Adipose tissue (tissue), 3 donors: Measurements from ENCODE around the gene CRYBB3. TPM values are rescaled to one million over a fixed set of nuclear protein-coding genes. Genes with fewer than 3 reads are reported as not detected.

ENCODE experiments used
- H3K27ac ChIP-seq: one replicate; pipeline ENCODE4 v1.5.1; 2013; ENCODE audit warnings: low read depth, low read length
- WGBS, 3 donors: extraction: QIAGEN DNeasy Blood & Tissue Kit; methylation state at CpG; one replicate each; pipeline ENCODE4 v1.1.7; 2013; 5-methylcytosine and 5-hydroxymethylcytosine counted together
- polyA plus RNA-seq, 3 donors: library from polyadenylated mRNA; stranded (reverse); fragments of 200-250 nt; gene quantifications; one replicate each; pipeline ENCODE4 v1.2.3, GENCODE V29; 2013
- donor health status: healthy with polysubstance abuse.
- donor health status: Bipolar disorder and iron deficiency.
- donor health status: healthy.

The CRYBB3 gene
- under 1 TPM in 1 of 3 donors, not detected in 2; 0.17 TPM for polyA plus RNA-seq

GRCh38 chr22:25199731-25200520 is at the start of gene CRYBB3:
Gene CRYBB3 (plus strand): TSS chr22:25199858. CDS start chr22:25201397, 1,539 bp downstream.
- no peak within 1 kb of the TSS for H3K27ac ChIP-seq
- WGBS, 3 donors: 74 to 82% (median 75%) methylated on average over 17 of the region's 17 CpGs

DNA sequence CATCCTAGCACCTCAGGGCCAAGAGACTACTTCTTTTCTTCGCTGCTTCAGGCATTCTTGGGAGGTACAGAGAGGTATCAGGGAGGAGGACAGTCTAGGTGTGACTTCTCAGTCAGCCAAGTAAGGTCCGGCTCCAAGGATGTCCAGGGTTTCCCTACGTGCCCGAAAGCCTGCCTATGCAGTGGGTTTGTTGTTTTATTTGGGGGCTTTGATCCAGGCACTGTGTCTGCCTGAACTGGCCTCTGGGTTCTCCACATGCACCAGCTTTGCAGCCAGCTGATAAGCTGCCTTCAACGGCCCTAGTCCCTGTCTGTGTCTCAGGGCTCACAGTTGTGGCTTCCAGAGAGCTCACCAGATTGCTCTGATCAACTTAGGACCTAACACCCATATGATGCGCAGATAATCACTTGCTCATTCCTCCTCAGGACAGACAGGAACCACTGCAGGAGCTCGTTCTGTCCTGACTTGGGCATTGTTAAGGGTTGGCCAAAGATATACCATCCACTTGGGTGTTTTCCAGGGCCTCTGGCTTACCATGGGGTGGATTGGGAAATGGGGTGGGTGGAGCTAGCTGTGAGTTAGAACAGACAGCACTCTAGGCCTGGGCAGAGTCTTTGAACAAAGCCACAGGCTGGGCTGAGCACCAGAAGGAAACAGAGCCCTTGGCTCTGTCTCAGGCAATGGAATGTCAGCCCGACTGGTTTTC is 45.5 kb upstream of the CRYBB3 start:
- WGBS, 3 donors: 71 to 75% (median 73%) methylated on average over 8 of the region's 8 CpGs
- H3K27ac ChIP-seq: no peak overlapping the region

- no peak overlapping the region for H3K27ac ChIP-seq
- WGBS, 3 donors: 48 to 70% (median 62%) methylated on average over 2 of the region's 2 CpGs
Observed at GRCh38 chr22:25154667-25154999, 45.0 kb upstream of the CRYBB3 start.

- no peak overlapping the region for H3K27ac ChIP-seq
- 90 to 97% (median 93%) methylated on average over 4 of the region's 4 CpGs for WGBS, 3 donors
Observed at GRCh38 chr22:25156736-25157135, 42.9 kb upstream of the CRYBB3 start.

DNA sequence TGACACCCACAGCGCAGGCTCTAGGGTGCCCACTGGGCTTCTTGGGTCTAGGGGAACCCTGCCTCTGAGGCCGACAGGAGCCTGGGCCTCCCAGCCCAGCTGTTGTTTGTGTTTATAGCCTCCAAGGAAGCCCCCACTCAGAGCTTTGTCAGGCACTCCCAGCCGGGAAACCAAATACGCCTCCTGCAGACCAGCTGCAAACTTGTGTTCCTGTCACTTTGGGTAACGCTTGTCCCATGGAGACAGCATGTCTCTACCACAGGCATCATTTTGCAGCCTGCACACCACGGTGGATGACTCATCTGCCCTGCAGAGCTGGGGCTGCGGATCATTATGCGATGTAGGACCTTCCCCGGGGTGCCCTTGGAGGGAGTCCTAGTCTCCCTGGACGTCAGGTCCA is 40.6 kb upstream of the CRYBB3 start:
- no peak overlapping the region for H3K27ac ChIP-seq

GRCh38 chr22:25160120-25160996 is 39.3 kb upstream of the CRYBB3 start:
- 87 to 92% (median 91%) methylated on average over 11 of the region's 11 CpGs for WGBS, 3 donors
- no peak overlapping the region for H3K27ac ChIP-seq

More for the DNA sequence above, 40.6 kb upstream of the CRYBB3 start:
- WGBS, 3 donors: 73 to 83% (median 74%) methylated on average over 10 of the region's 10 CpGs

DNA sequence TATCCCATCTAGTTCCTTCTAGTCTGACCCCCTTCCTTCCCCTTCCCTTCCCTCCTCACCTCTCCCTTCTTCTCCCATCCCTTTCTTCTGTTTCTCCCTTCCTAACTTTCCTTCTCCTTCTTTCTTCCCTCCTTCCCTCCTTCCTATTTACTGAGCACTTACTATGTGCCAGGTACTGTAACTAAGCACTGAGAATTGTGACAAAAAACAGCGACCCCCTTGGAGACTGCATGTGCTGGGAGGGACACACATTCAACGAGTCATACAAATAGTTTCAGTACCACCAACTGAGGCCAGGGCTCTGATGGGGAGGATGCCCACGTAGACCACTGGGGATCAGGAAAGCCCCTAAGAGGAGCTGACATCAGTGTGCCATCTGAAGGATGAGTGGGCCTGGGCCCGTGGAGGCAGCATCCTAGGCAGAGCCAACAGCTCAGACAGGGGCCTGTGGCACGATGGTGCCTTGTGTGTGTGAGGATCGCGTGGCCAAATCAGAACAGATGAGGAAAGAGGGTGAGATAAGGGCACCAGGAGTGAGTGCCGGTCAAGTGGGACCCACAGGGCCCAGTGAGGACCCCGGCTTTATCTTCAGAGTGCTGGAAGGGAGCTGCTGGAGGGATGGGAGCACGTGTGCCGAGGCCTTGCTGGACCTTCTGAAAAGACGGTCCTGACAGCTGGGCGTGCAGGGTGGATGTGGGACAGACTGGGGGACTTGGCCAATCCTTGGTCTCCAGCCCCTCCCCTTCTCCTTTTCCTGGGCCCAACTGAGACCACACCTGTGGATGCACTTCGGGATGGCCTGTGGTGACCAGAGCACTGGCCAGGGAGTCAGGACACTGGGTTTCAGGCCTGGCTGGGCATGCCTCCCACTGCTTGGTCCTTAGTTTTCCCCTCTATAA is 38.4 kb upstream of the CRYBB3 start:
- H3K27ac ChIP-seq: no peak overlapping the region
- WGBS, 3 donors: 81 to 86% (median 83%) methylated on average over 14 of the region's 14 CpGs

DNA sequence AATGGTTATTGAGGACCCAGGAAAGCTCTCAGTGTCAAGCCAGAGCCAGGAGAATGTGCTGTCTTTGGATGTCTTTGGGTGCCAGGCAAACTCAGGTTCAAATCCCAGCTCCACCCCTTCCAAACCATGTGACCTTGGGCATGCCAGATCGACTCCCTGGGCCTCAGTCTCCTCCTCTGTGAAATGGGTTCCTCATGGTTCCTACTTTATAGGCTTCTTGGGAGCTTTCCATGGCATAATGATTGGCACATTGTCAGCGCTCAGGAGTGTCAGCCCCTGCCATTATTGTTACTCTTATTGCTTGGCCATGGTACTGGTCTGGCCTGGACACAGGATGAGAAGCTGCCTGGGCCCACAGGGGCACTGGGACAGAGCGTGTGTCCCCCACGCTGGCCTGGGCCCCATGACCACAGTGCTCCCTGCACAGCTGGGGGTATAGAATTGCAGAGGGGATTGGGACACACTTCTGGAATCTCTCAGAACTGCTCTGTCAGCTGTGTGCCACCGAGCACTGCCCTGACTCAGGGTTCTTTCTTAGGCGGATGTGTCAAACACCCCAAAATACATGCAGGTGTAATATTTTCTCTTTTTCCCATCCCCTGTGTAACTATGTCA is 37.6 kb upstream of the CRYBB3 start:
- WGBS, 3 donors: 86 to 87% (median 87%) methylated on average over 6 of the region's 6 CpGs
- H3K27ac ChIP-seq: no peak overlapping the region

GRCh38 chr22:25162561-25162960 is 37.1 kb upstream of the CRYBB3 start:
- H3K27ac ChIP-seq: no peak overlapping the region
- 77 to 94% (median 89%) methylated on average over 1 of the region's 1 CpG for WGBS, 3 donors

GRCh38 chr22:25165785-25166184 is 33.9 kb upstream of the CRYBB3 start:
- WGBS, 3 donors: 95 to 97% (median 96%) methylated on average over 10 of the region's 10 CpGs
- no peak overlapping the region for H3K27ac ChIP-seq

GRCh38 chr22:25166266-25167040 is 33.2 kb upstream of the CRYBB3 start:
- no peak overlapping the region for H3K27ac ChIP-seq
- WGBS, 3 donors: 82 to 86% (median 86%) methylated on average over 9 of the region's 9 CpGs

DNA sequence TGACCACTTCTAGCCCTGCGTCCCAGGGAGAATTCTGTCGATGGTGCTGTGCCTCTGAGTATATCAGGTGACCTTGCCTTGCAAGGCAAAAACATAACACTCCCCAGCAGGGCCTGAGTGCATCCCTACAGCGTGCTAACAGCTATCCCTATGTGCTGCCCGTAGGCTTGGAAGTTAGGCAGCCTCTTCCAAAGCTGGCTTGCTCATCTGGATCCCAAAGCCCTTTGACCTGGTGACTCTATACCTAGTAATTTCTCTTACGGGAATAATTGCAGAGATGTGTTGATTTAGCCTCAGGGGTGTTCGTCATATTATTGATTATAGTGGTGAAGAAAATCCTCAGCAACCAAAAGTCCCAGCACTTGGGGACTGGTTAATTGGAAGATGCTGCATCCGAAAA is 32.6 kb upstream of the CRYBB3 start:
- H3K27ac ChIP-seq: no peak overlapping the region

GRCh38 chr22:25167834-25168601 is 31.6 kb upstream of the CRYBB3 start:
- no peak overlapping the region for H3K27ac ChIP-seq
- WGBS, 3 donors: 86 to 92% (median 88%) methylated on average over 14 of the region's 14 CpGs

More for the DNA sequence above, 32.6 kb upstream of the CRYBB3 start:
- WGBS, 3 donors: 76 to 85% (median 84%) methylated on average over 7 of the region's 7 CpGs

DNA sequence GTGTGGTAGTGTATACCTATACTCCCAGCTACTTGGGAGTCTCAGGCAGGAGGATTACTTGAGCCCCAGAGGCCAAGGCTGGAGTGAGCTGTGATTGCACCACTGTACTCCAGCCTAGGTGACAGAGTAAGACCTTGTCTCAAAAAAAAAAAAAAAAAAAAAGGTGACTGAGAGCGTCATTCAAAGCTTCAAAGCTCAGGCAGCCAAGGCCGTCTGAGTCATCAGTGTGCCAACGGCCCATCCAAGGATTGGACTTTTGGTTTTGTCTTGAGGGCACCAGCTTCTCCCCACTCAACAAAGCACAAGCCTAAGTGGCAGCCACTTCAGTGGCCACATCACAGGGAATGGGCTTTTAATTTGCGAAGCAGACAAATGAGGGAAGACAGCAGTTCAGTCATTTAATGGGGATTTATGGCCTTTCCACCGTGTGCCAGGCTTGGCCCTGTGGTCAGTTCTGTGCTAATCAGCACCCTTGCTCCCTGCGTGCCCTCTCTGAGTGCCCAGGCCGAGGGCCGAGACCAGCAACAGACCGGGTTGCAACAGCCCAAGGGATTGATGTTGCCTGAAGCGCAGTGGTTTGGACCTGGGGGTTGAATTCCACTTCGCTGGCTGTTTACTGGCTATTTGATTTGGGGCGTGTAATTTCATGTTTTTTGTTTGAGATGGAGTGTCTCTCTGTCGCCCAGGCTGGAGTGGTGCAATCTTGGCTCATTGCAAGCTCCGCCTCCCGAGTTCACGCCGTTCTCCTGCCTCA is 30.2 kb upstream of the CRYBB3 start:
- no peak overlapping the region for H3K27ac ChIP-seq
- WGBS, 3 donors: 86 to 94% (median 91%) methylated on average over 17 of the region's 17 CpGs

DNA sequence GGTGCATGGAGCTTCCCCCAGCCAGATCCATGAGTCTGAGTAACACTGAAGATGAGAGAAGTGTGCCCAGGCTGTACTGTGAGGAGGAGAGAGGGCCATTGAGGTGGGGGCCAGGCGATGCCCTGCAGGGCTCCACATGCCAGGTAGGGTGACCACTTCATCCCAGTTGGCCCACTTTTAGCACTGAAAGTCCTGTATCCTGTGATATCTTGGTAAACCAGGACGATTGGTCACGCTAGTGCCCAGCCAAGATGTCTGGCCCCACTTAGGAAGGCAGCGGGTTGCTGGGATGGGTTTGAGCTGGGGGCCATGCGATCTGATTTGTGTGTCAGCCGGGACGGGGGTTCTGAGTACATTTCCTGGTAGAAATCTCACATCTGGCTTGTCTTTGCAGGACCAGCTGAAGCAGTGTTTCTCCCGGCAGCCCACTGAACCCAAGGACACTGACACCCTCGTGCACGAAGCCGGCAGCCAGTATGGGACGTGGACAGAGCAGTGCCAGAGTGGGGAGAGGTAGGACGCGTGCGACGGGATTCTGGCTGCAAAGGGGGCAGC is 29.2 kb upstream of the CRYBB3 start:
- no peak overlapping the region for H3K27ac ChIP-seq
- WGBS, 3 donors: 90 to 91% (median 91%) methylated on average over 16 of the region's 16 CpGs
